OCI-LY7 (cell line): ENCODE results near the gene OAS2. TPM values are rescaled to one million over a fixed set of nuclear protein-coding genes. Genes with fewer than 3 reads are reported as not detected.

Experiments
- BruUV-seq: library from RNA; stranded (reverse); fragments of 400-500 nt; replicated peaks from 2 replicates; lab custom pipeline; 2021; lab: Mats Ljungman, UMichigan
- CTCF ChIA-PET: fragments of 300-600 bp; sonication (Branson Sonifier 250); formaldehyde crosslinking; loops from one replicate; lab custom pipeline; 2022; ENCODE audit warnings: antibody characterized with exemption; ENCODE audit not compliant: unreplicated experiment; lab: Charles Lee
- POLR2A ChIA-PET: fragments of 300-600 bp; sonication (Branson Sonifier 250); formaldehyde crosslinking; loops from one replicate; lab custom pipeline; 2022; ENCODE audit warnings: antibody characterized with exemption; lab: Charles Lee
- DNase-seq: peaks from one replicate; pipeline ENCODE4 v3.0.0-alpha.2; 2015; ENCODE audit warnings: low spot score
- H2AFZ ChIP-seq: fragments of 200-600 bp; sonication (generic), shearing (Covaris generic); 2 replicates; pipeline ENCODE4 v1.6.1; 2014; ENCODE audit warnings: mild to moderate bottlenecking, antibody characterized with exemption, low read length, moderate library complexity
- H3K27ac ChIP-seq: fragments of 200-600 bp; sonication (generic); 2 replicates; pipeline ENCODE4 v1.5.1; 2014; ENCODE audit warnings: mixed run types, low read depth, mild to moderate bottlenecking, moderate library complexity, low read length, inconsistent platforms; ENCODE audit not compliant: poor library complexity, severe bottlenecking
- H3K36me3 ChIP-seq: fragments of 200-600 bp; sonication (generic); 2 replicates; pipeline ENCODE4 v1.6.1; 2014; ENCODE audit warnings: mild to moderate bottlenecking, antibody characterized with exemption, low read length, moderate library complexity, mixed read lengths; ENCODE audit not compliant: insufficient read depth
- H3K4me1 ChIP-seq: fragments of 200-600 bp; sonication (generic); 2 replicates; pipeline ENCODE4 v1.5.1; 2014; ENCODE audit warnings: mild to moderate bottlenecking, low read length; ENCODE audit not compliant: insufficient read depth, poor library complexity, severe bottlenecking
- H3K4me2 ChIP-seq: fragments of 200-600 bp; sonication (generic); 2 replicates; pipeline ENCODE4 v1.6.1; 2014; ENCODE audit warnings: mild to moderate bottlenecking, low read length
- H3K4me3 ChIP-seq: fragments of 200-600 bp; sonication (generic); 2 replicates; pipeline ENCODE4 v1.5.1; 2014; ENCODE audit warnings: mild to moderate bottlenecking, low read depth, low read length; ENCODE audit not compliant: poor library complexity, severe bottlenecking
- H3K79me2 ChIP-seq: fragments of 200-600 bp; sonication (generic); 2 replicates; pipeline ENCODE4 v1.6.1; 2016; ENCODE audit warnings: low read depth, mild to moderate bottlenecking, low read length, moderate library complexity, mixed read lengths; ENCODE audit not compliant: insufficient read depth
- H3K9me2 ChIP-seq: fragments of 200-600 bp; sonication (generic); 2 replicates; pipeline ENCODE4 v1.6.1; 2016; ENCODE audit warnings: mild to moderate bottlenecking, low read length, mixed read lengths; ENCODE audit not compliant: insufficient read depth
- H3K9me3 ChIP-seq: fragments of 200-600 bp; sonication (generic); 2 replicates; pipeline ENCODE4 v1.6.1; 2014; ENCODE audit warnings: mild to moderate bottlenecking, mixed run types, low read length, mixed read lengths
- H4K20me1 ChIP-seq: fragments of 200-600 bp; sonication (generic); 2 replicates; pipeline ENCODE4 v1.6.1; 2014; ENCODE audit warnings: mild to moderate bottlenecking, antibody characterized with exemption, low read length, moderate library complexity, mixed read lengths; ENCODE audit not compliant: insufficient read depth
- CTCF ChIP-seq: fragments of 200-600 bp; sonication (generic); conservative IDR thresholded peaks from 2 replicates; pipeline ENCODE4 v1.5.1; 2014; ENCODE audit warnings: mild to moderate bottlenecking, antibody characterized with exemption, low read length, moderate library complexity, mixed read lengths
- EZH2phosphoT487 ChIP-seq: fragments of 200-600 bp; sonication (generic); IDR thresholded peaks from 2 replicates; pipeline ENCODE4 v1.6.1; 2018; ENCODE audit warnings: low read depth, borderline replicate concordance, mild to moderate bottlenecking, mixed run types, antibody characterized with exemption, low read length, moderate library complexity, mixed read lengths
- intact Hi-C: fragments of 100-400 bp; cut with micrococcal nuclease; formaldehyde crosslinking; loops from one replicate; pipeline ENCODE4 v1.10.0; 2022; ENCODE audit not compliant: unreplicated experiment
- total RNA-seq, 2 experiments: library from RNA; depleted of rRNA in 1 of 2; stranded (reverse); fragments of >200 nt in 1 of 2; shearing (Covaris generic) in 1 of 2; gene quantifications; 2 replicates each; pipeline ENCODE4 v1.2.3, GENCODE V29; 2014 to 2022

Gene OAS2
- total RNA-seq, 2 experiments from 2014 or later = 33.2 to 46.8 TPM

DNA sequence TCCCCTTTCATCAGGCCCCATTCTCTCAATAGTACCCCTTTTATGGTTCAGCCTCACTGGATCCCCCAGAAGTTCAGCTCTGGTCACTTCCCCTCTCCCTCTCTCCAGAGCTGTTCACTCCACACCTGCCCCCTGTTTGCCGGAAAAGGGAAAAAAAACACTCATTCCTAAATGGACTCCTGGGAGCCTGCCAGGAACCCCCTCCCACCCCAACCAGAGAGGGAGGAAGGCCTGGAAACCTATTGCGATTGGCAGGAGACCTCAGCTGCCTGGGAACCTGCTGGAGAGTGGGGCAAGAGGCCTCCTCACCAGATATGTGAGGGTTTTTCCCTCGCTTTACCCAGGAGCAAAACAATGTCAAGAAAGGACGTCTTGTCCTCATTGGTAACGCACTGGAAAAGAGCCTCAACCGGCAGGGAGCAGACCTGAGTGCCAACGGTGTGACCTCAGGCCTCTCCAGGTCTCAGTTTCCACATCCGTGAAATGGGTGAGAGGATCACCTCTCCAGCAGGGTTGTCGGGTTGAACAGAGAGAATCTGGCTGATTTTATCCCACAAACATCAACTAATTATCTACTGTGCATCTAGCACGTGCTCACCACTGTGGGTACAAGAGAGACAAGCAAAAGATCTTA lies 82.9 kb downstream of the OAS2 start:
- Histone ChIP-seq H3K9me3 (no peaks in the 10 kb centered on the region), H3K4me3 (peak overlapping the region; percentile 90), H3K9me2 (no peaks in the 10 kb centered on the region), H2AFZ (no peak overlapping the region), H3K79me2 (peaks cover 100% of the 10 kb centered on the region), H3K36me3 (peaks cover 96% of the 10 kb centered on the region), H3K27ac (peak overlapping the region; percentile 97), H3K4me1 (peaks cover 66% of the 10 kb centered on the region), H3K4me2 (peak overlapping the region; percentile 94), H4K20me1 (peaks cover 22% of the 10 kb centered on the region)
- intact Hi-C loops = loop anchor here (5.0 kb wide), 1 partner anchor 161 kb away; the partner anchor contains the start of gene TPCN1
- TF ChIP-seq EZH2phosphoT487 (no peak), CTCF (no peak)
- ChIA-PET CTCF (interaction anchor here (1.0 to 3.6 kb wide), 2 partner anchors 13 to 92 kb away, joined by 3 to 15 read pairs; no protein-coding TSS in a partner anchor), POLR2A (interaction anchor here (0.6 to 18.1 kb wide), 6 partner anchors 5 to 110 kb away, joined by 3 to 235 read pairs (median 3); partner anchors contain the start of gene DTX1)
- peak; percentile 38 for DNase-seq
- BruUV-seq = no TSS peak

Other genes with a start within 250 kb of the OAS2 start
- gene RPH3A, start 186.8 kb upstream of the OAS2 start, total RNA-seq (2014; rRNA removed; shearing (Covaris generic)) = not detected in 2 replicates
- not detected in 2 replicates for gene RPH3A, start 186.8 kb upstream of the OAS2 start, total RNA-seq (2022)
- 40.3 and 49.6 TPM in 2 replicates for gene OAS1, start 71.6 kb upstream of the OAS2 start, total RNA-seq (2014; rRNA removed; shearing (Covaris generic))
- 53.7 and 56.3 TPM in 2 replicates for gene OAS1, start 71.6 kb upstream of the OAS2 start, total RNA-seq (2022)
- gene OAS3, start 40.0 kb upstream of the OAS2 start, total RNA-seq (2014; rRNA removed; shearing (Covaris generic)) = 0.79 and 4.7 TPM in 2 replicates
- 5.4 and 9.2 TPM in 2 replicates for gene OAS3, start 40.0 kb upstream of the OAS2 start, total RNA-seq (2022)
- gene DTX1, start 78.2 kb downstream of the OAS2 start, total RNA-seq (2014; rRNA removed; shearing (Covaris generic)) = 263 and 293 TPM in 2 replicates
- gene DTX1, start 78.2 kb downstream of the OAS2 start, total RNA-seq (2022) = 510 and 535 TPM in 2 replicates
- 69.1 and 89.1 TPM in 2 replicates for gene RASAL1, start 157.2 kb downstream of the OAS2 start, total RNA-seq (2014; rRNA removed; shearing (Covaris generic))
- gene RASAL1, start 157.2 kb downstream of the OAS2 start, total RNA-seq (2022) = 67.5 and 74.4 TPM in 2 replicates
- gene CFAP73, start 171.2 kb downstream of the OAS2 start, total RNA-seq (2014; rRNA removed; shearing (Covaris generic)) = 14.0 and 26.9 TPM in 2 replicates
- gene CFAP73, start 171.2 kb downstream of the OAS2 start, total RNA-seq (2022) = 37.4 and 39.2 TPM in 2 replicates
- gene DDX54, start 207.0 kb downstream of the OAS2 start, total RNA-seq (2014; rRNA removed; shearing (Covaris generic)) = 86.0 and 87.2 TPM in 2 replicates
- gene DDX54, start 207.0 kb downstream of the OAS2 start, total RNA-seq (2022) = 145 and 150 TPM in 2 replicates
- gene RITA1, start 207.2 kb downstream of the OAS2 start, total RNA-seq (2014; rRNA removed; shearing (Covaris generic)) = 72.5 and 90.8 TPM in 2 replicates
- gene RITA1, start 207.2 kb downstream of the OAS2 start, total RNA-seq (2022) = 59.5 and 68.6 TPM in 2 replicates
- gene TPCN1, start 242.9 kb downstream of the OAS2 start, total RNA-seq (2014; rRNA removed; shearing (Covaris generic)) = 72.4 and 96.0 TPM in 2 replicates
- 160 and 177 TPM in 2 replicates for gene TPCN1, start 242.9 kb downstream of the OAS2 start, total RNA-seq (2022)